SIG-M5 treated with dmso at 0.1 percent for 504 hours (cell line): ENCODE data around the gene MAP1A.
A peak's percentile ranks its signal among the peaks of the same experiment; 100 is the strongest.

Experiments
- DNase-seq: peaks from one replicate; lab custom pipeline; 2025; ENCODE audit not compliant: unreplicated experiment; lab: John Stamatoyannopoulos, UW

The MAP1A gene

DNA sequence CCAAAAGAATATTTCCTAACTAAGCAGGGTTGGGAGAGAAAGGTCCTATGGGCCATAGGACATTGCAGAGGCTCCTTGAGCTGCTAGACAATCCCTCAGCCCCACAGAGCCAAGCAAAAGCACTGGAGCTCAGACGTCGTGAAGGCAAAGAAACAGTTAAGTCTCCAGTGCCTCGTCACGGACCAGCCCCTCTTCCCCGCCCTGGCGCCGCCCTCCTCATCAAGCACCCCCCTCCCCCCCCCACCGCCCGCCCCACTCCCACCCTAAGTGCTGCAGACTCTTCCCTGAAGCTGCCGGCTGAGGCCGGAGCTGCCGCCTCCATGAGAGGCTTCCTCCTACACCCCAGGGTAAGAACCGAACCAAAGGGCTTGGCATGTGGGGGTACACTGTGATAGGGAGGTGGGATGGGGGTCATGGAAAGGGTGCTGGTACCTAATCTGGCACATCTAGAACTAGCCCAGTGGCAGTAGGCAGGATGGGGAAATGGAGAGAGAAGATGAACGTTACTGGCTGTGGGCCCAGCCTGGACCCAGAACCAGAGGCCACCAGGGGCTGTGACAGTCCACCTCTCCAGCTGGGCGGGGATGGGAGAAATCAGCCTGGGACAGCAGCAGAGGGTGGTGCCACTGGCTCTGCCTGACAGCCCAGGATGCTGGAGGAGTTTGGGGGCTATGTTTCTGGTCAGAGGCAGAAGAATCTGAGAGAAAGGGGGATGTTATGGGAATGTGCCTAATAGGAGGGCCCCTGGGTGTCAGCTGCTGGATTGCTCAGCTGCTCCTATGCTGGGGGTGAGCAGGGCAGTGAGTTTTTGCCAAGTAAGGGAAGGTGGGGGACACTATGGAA, at the start of gene MAP1A:
MAP1A (plus strand) TSS at position 255 of the 843 bp plus-strand sequence. CDS start 3,866 bp downstream, outside the sequence.
- no peak for DNase-seq

DNA sequence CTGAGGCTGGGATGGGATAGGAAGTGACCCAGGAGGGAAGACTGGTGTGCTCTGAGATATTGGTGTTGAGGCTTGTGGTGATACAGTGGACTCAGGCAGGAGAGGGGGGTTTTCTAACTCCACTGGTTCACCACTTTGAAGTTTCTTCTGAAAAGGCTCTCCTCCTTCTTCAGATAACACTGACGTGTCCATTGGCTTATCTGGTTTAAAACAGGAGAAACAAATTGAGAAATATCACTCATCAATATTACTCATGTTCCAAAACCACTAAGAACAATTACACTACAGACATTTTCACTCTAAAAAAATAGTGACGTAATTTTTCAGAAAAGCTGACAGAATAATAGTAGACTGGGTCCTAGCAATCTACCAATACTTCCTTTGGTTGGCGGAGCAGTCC, 47.5 kb upstream of the MAP1A start:
- no peak for DNase-seq

DNA sequence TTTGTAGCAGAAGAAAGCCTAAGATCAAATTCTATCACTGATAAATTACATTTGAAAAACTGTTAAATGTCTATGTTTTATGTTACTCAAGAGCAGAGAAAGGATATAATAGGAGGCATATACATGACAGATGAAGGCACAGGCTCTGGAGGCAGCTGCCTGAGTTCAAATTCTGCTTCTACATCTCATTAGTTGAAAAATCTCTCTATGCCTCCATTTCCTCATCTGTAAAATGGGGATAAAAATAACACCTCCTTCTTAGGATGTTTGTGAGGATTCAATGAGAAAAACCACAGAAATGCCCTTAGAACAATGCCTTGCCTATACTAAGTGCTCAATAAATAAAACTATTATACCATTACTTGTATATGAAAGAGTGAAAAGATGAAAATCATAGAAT, 45.4 kb upstream of the MAP1A start:
- DNase-seq, result no peak

DNA sequence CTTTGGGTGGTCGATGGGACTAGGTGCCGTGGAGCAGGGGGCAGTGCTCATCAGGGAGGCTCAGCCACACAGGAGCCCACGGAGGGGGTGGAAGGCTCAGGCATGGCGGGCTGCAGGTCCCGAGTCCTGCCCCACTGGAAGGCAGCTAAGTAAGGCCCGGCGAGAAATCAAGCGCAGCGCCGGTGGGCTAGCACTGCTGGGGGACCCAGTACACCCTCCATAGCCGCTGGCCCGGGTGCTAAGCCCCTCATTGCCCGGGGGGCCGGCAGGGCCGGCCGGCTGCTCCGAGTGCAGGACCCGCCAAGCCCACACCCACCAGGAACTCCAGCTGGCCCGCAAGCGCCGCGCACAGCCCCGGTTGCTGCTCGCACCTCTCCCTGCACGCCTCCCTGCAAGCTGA, 43.5 kb upstream of the MAP1A start:
- DNase-seq, result no peak

DNA sequence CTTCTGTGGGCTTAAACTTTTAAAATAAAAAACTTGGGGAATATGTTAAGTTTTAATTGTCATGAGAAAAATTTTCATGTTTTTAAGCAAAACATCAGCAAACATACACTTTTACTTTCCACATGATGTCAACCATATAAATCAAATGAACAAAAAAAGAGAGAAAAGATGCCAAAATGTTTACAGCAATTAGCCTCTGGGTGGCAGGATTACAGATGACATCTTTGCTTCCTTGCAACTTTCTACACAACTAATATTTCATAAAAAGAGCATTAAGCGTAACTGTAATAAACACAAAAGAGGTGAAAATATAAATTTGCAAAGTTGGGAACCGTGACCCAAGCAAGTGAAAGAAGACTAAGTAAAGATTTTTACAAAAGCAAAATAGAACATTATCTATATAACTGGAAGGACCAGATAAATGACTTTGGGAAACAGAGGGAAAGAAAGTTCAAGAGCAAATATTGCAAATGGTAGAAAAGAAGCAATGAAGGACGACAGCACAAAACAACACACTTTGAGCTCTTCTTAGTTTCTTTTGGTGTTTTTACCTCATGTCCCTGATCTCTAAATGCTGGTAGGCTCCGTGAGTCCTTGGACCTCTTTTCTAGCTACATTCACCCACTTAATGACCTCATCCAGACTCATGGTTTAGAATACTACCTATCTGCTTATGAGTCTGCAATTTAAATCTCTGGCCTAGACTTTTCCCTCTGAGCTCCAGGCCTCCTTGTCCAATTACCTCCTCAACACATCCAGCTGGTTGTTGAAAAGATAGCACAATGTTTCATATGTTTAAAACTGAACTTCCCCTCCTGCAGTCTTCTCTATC, 33.9 kb upstream of the MAP1A start:
- DNase-seq, result no peak

DNA sequence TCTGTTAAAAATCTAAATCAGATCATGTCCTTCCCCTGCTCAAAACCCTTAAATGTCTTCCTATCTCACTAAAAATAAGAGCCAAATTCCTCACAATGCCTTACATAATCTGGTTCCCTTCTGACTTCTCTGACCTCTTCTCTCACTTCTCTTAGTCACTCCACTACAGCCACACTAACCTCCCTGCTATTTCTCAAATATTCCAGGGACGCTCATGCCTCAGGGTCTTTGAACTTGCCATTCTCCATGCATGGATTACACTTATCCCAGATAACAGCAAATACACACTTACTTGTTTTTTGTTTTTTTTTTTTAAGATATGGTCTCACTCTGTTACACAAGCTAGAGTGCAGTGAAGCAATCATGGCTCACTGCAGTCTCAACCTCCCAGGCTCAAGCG, 33.0 kb upstream of the MAP1A start:
- DNase-seq, result no peak

DNA sequence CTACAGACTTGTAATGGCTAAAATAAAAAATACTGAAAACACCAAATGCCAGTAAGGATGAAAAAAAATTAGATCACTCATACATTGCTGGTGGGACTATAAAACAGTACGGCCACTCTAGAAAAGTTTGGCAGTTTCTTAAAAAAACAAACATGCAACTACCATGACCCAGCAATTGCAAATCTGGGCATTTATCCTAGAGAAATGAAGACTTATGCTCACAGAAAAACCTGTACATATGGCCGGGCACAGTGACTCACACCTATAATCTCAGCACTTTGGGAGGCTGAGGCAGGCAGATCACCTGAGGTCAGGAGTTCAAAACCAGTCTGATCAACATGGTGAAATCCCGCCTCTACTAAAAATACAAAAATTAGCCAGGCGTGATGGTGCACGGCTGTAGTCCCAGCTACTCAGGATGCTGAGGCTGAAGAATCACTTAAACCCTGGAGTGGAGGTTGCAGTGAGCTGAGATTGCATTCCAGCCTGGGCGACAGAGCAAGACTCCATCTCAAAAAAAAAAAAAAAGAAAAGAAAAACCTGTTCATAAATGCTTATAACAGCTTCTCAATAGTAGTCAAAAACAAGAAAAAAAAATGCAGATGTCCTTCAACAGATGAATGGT, 30.0 kb upstream of the MAP1A start:
- DNase-seq, result no peak

DNA sequence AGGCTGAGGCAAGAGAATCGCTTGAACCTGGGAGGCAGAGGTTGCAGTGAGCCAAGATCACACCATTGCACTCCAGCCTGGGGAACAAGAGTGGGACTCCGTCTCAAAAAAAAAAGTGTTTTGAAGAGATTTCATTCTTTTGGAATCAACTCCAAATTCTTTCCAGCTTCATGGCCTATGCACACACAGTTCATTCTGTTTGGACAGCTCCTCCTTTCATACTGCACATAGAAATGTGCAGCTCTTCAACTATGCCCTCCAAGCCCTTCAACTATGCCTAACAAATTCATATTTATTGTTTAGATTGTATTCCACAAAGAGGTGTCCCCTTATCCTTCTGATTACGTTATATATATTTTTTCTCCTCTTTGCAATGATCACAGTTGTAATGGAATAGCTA, 28.6 kb upstream of the MAP1A start:
- no peak for DNase-seq

DNA sequence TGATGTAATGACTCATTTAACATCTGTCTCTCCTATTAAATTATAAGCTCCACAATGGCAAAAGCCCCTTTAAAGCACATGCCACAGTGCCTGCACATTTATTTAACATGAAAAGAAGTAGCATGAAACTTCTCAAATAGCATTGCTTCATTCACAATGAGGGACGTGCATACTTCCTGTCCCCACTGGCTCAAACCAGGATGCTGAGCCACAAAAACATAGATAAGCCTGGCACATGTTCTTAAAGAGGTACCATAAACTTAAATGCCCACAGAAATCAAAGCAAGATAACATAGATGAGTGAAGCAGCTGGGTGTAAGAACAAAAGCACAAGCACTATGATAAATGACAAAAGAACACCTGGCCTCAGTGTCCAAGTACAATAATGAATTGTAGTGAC, 28.2 kb upstream of the MAP1A start:
- DNase-seq, result no peak

DNA sequence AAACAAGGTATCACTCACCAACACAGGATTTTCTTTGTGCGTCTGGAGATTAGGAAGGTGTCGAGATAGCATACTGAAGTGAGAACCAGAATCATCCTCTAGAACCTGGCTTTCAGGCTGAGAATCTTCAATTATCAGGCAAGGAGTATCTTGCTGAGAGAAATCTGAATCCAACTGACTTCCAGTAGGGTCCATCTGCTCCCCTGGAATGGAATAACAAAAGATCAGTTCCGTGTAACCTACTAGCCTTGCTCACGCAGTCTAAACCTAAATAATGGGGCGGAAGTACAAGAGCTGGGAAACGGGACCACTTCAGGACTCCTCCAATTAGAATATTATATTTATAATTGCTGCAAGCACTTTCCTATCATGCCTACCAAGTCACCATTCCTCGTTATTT, 25.1 kb upstream of the MAP1A start:
- DNase-seq, result no peak

DNA sequence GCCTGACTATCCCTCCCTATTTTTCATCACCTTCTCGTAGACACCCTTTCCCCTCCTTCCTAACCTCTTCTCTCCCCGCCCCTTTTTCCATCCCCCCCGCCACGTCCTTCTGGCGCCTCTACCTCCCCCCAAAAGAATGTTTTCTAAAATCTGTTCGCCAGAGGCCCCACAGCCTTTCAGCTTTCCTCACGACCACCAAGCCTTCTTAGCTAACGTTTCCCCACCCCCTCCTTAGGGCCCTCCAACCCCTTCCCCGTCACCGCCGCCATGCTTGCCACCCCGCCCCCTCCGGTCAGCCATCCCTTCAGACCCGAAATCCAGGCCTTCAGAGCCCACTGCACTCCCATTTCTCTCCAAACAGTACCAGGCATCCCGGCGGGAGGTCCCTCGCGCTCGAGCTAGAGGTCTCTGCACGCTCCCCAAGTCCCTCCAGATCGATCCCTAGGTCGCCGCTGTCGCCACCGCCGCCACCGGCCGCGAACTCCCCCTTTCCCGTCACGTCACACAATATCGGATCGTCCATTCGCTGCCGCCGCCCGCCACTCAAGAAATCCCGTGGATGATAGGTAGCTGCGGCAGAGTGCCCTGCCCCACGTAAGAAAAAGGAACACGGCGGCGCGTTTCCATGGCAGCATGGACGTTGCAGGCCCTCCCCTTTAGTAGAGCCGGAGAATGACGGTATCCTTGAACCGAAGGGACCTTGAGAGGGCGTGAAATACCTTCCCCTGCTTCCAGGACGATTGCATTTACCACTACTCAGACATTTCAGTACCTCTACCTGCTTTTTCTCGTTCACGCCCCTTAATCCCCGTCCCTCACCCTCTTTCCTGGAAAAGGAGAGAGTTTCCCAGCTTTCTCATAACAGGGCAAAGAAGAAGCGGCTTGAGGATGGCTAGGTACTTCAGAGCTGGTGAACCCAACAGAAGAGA, 24.5 kb upstream of the MAP1A start, which contains the start of gene TP53BP1:
TP53BP1 (minus strand) TSS at position 484 of the 929 bp plus-strand sequence; CDS start at position 371, 113 bp downstream.
- DNase-seq, result peak; percentile 94

DNA sequence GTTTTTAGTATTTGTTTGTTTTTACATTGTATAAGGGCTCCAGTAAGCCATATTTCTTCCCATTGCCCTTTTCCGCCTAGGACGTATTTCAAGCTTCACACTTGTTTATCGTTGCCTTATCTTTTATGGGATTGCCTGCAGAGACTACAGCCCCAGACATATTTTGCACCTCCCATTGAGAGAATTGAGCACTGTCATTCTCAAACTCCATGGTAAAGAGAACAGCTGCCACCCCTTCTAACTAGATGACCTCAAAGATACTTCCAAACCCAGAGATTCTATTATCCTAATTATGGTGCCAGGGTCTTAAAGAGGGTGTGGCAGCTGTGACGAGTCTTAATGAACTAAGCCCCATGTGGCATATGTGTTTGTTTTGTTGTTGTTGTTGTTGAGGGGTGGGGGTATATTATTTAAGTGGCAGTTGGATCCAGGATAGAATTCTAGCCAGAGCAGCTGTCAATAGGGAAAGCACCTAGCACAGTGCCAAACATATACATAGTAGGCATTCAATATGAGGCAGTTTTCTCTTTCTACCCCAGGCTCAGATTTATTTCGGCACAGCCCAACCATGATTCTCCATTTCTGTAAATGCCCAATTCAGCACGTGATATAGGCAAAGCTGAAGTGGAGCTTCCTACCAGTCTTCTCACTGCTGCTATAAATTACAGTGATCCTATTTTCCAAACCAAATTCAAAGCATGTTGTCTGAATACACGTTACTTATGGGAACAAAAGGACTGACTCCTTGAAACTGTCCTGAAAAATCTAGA, 23.5 kb upstream of the MAP1A start:
- DNase-seq, result no peak

DNA sequence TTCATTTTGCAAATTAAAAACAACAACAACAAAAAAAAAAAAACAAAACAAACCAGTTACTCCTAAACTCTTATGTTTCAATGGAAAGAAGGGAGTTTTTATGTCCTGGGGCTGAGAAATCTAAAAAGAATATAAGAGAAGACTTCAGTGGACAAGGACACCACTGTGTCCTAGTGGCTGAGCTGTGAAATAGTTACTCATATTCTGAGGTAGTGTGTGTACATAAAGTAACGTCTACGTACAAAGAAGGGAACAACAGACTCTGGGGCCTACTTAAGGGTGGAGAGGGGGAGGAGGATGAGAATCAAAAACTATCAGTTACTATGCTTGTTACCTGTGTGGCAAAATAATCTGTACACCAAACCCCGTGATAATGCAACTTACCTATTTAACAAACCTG, 18.4 kb upstream of the MAP1A start:
- DNase-seq, result no peak

DNA sequence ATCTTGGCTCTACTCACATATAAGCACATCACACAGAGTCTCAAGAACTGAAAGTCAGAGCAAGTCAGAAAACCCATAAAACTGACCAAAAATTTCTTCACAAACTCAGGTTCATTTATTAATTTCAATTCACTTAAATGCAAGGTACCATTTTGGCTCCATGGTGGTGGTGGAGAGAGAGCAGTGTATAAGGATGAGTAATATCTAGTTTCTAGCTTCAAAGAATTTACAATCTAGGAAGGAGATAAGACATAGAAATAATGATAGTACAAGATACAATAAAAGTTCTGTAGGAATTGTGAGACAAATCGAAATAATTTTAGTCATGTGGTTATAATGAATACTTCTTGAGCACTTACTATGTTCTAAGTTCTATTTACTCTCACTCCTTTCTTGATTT, 17.8 kb upstream of the MAP1A start:
- DNase-seq, result no peak

DNA sequence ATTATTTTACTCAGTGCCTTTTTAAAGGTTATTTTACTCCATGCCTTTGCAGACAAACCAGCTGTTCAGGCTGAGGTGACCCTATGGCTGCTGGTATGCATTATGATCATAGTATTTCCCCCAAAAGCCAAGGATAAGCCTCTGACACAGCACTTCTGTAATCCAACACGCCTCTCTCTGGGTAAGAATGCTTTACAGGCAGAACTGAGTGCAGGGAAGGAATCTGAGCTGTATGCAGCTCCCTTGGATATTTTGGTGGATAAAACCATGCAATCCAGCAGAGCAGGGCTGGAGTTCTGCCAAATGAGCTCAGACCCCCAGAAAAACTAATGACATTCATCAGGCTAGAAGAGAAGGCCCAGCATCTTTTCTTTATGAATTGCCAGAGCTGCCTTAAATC, 11.7 kb upstream of the MAP1A start:
- no peak for DNase-seq

DNA sequence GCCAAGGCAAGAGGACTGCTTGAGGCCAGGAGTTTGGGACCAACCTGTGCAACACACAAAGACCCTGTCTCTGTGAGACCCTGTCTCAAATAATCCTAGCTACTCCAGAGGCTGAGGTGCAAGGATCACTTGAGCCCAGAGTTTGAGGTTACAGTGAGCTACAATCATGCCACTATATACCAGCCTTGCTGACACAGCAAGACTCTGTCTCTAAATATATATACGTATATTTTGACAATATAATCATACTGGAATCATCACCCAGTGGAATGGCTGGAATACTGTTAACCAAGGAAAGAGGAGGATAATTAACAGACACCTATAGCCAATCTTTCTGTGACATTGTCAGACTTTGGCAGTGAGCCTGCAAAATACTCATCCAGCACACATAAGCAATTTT, 9.0 kb upstream of the MAP1A start:
- DNase-seq, result no peak

DNA sequence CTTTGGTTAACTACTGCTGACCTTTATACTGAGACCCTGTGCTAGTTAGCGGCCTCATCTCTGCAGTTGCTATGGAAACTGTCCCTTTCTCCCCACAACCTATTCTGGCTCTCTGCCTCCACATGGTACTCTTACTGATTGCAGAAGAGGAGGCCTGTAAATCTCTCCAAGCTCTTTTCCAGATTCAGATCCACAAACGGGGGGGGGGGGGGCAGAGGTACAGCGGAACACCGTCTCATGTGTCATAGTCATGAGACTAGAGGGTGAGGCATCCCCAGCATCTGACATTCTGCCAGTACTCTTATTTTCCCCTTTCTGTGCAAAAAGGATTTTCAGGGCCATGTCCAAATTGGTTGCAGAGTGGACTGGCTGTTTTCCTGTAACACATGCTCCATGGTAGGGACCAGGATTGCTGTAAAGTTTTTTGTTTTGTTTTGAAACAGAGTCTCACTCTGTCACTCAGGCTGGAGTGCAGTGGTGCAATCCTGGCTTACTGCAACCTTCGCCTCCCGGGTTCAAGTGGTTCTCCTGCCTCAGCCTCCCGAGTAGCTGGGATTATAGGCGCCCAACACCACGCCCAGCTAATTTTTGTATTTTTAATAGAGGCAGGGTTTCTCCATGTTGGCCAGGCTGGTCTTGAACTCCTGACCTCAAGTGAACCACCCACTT, 8.3 kb upstream of the MAP1A start:
- DNase-seq, result no peak

DNA sequence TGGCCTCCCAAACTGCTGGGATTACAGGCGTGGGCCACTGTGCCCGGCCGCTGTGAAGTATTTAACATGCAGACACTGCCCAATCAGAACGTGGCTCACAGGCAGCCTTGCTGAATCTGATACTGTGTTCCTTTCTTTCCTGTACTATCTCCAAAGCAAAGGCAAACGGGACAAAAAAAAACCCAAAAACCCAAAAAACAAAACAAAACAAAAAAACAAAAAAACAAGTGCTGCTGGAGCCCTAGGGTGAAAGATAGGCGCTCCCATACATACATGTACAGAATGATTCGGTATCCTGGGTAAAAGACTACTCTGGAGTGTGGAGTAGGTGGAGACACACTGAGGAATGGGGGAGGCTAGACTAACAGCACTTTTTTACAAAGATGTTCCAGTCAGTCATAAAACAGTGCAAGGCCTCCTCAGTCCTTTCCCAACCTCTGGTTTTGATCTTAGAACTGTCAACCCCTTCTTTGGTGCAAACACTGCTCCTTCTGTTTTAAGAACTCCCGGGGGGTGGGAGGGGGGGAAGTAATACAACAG, 7.7 kb upstream of the MAP1A start:
- no peak for DNase-seq
